Tibial artery (tissue), 4 donors: ENCODE measurements around the gene RADIL.

ENCODE experiments used
- DNase-seq, 2 donors: peaks; one replicate each; pipeline ENCODE4 v3.0.0-alpha.2; 2019
- H3K27ac ChIP-seq, 2 donors: fragments of 200-600 bp; sonication (generic) in 1 of 2; 1 replicate in 1 of 2; 2 replicates in 1 of 2; pipeline ENCODE4 v1.5.1; 2018 to 2019; ENCODE audit warnings: mild to moderate bottlenecking in 1 of 2
- H3K27me3 ChIP-seq, 2 donors: fragments of 200-600 bp; sonication (generic) in 1 of 2; one replicate each; pipeline versions ENCODE4 v1.5.1 to v1.6.0; 2016 to 2019
- H3K36me3 ChIP-seq, 3 donors: fragments of 200-600 bp; sonication (generic) in 2 of 3; one replicate each; pipeline ENCODE4 v1.5.1; 2016 to 2019; ENCODE audit warnings: mild to moderate bottlenecking in 2 of 3
- H3K4me1 ChIP-seq, 4 donors: fragments of 200-600 bp; sonication (generic) in 2 of 4; 1 replicate in 3 of 4; 2 replicates in 1 of 4; pipeline ENCODE4 v1.5.1; 2016 to 2019
- H3K4me3 ChIP-seq, 2 donors: fragments of 200-600 bp; sonication (generic) in 1 of 2; 1 replicate in 1 of 2; 2 replicates in 1 of 2; pipeline ENCODE4 v1.5.1; 2018 to 2019; ENCODE audit warnings: mild to moderate bottlenecking in 2 of 2
- H3K9me3 ChIP-seq, 3 donors: fragments of 200-600 bp; sonication (generic) in 1 of 3; one replicate each; pipeline ENCODE4 v1.5.1; 2016 to 2019
- intact Hi-C: fragments of 100-400 bp; cut with DNase I; formaldehyde crosslinking; loops from one replicate; pipeline ENCODE4 v1.15.0; 2023; ENCODE audit warnings: low total_unique reads
- TF ChIP-seq, protein P1 (sequence below), 2 experiments: fragments of 200-600 bp in 1 of 2; fragments of 450-650 bp in 1 of 2; IDR thresholded peaks; one replicate each; pipeline ENCODE4 v1.5.1; 2017 to 2019; ENCODE audit warnings: antibody characterized with exemption in 2 of 2, mild to moderate bottlenecking in 1 of 2, moderate library complexity in 1 of 2

Gene RADIL

DNA sequence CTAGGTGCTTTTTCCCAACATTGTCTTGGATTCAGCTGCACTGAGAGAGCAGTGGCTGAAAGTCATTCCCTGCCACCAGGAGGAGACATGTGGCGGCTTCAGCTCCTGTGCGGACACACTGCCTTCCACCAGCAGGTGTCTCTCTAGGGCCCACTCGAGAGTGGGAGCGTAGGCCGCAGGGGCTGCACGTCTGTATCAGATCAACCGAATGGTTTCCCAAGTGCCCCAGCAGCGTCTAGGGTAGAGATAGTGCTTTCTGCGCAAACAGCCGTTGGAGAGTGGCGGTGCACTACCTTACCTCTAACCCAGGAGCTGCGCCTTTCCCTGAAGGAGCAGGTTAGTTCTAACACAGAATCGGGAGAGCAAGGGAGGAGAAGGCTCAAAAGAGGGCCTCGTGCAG, 53.3 kb downstream of the RADIL start:
- no peaks in the 10 kb centered on the region for H3K4me1 ChIP-seq
- intact Hi-C loops: loop anchor here (5.0 kb wide), 1 partner anchor 52 kb away; the partner anchor contains the start of gene RADIL
- no peaks in the 10 kb centered on the region for H3K27me3 ChIP-seq
- peaks cover 0 to 23% (median 12%) of the 10 kb centered on the region in 3 donors for H3K36me3 ChIP-seq
- H3K9me3 ChIP-seq: no peaks in the 10 kb centered on the region
- TF ChIP-seq, protein P1, sequence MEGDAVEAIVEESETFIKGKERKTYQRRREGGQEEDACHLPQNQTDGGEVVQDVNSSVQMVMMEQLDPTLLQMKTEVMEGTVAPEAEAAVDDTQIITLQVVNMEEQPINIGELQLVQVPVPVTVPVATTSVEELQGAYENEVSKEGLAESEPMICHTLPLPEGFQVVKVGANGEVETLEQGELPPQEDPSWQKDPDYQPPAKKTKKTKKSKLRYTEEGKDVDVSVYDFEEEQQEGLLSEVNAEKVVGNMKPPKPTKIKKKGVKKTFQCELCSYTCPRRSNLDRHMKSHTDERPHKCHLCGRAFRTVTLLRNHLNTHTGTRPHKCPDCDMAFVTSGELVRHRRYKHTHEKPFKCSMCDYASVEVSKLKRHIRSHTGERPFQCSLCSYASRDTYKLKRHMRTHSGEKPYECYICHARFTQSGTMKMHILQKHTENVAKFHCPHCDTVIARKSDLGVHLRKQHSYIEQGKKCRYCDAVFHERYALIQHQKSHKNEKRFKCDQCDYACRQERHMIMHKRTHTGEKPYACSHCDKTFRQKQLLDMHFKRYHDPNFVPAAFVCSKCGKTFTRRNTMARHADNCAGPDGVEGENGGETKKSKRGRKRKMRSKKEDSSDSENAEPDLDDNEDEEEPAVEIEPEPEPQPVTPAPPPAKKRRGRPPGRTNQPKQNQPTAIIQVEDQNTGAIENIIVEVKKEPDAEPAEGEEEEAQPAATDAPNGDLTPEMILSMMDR (IDR thresholded peaks at IDR 0.05): peak; percentile 62 to 79
- DNase-seq: peak in 1 of 2 donors; percentile 51
- H3K27ac ChIP-seq: no peak overlapping the region
- no peak overlapping the region for H3K4me3 ChIP-seq

DNA sequence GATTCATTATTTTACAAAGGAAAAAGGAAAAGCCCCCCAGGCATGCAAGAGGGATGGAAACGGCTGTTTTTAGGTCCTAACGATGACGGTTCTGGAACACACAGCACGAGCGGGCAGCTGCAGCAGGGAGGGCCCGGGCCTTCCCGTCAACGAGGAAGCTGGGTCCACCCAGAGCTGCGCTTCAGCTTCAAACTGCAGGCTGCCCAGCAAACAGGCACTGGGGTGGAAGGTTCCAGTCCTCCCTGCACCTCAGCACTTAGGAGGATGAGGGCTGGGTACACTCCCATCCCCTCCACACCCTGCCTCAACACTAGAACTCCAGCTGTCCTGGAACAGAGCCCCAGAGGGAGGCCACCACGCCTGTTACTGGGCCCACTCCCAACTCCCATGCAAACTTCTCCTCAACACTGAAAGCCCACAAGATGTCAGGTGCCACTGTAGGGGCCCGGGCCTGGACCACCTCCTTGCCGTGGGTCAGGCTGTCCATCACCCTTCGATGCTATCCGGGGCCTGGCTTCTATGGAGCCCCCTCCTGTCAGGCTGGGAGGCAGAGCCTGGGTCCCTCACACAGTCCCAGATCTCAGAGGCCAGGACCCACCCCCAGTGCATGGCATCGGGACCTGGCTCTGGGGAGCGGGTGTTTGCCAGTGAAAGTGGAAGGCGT, 54.7 kb downstream of the RADIL start:
- Histone ChIP-seq H3K27me3 (no peaks in the 10 kb centered on the region), H3K36me3 (peaks cover 0 to 10% (median 5%) of the 10 kb centered on the region in 3 donors), H3K4me1 (no peaks in the 10 kb centered on the region), H3K4me3 (no peak overlapping the region), H3K9me3 (no peaks in the 10 kb centered on the region), H3K27ac (no peak overlapping the region)
- intact Hi-C loops: no loop called here
- no peak for DNase-seq
- TF ChIP-seq, protein P1 (IDR thresholded peaks at IDR 0.05): no peak

DNA sequence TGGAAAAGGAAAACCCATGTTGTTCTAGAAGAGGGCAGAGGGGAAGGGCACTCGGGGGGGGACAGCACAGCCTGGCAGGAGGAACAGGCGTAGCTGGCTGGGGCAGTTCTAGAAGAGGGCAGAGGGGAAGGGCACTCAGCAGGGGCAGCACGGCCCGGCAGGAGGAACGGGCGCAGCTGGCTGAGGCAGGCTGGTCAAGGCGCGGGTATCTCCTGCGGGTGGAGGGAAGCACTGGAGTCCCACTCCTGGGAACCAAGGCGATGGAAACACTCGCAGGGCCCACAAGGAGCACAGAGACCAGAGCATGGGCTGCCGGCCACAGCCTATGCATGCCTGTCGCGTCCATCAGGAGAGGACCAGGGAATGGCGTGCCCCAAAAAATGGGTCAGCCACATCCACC, 58.4 kb downstream of the RADIL start:
- H3K4me3 ChIP-seq: no peak overlapping the region
- no peaks in the 10 kb centered on the region for H3K27me3 ChIP-seq
- no peaks in the 10 kb centered on the region for H3K9me3 ChIP-seq
- intact Hi-C loops: no loop called here
- no peak for DNase-seq
- TF ChIP-seq, protein P1 (IDR thresholded peaks at IDR 0.05): no peak
- no peaks in the 10 kb centered on the region for H3K36me3 ChIP-seq
- H3K27ac ChIP-seq: no peak overlapping the region
- peaks cover 0 to 10% (median 5%) of the 10 kb centered on the region in 4 donors for H3K4me1 ChIP-seq

DNA sequence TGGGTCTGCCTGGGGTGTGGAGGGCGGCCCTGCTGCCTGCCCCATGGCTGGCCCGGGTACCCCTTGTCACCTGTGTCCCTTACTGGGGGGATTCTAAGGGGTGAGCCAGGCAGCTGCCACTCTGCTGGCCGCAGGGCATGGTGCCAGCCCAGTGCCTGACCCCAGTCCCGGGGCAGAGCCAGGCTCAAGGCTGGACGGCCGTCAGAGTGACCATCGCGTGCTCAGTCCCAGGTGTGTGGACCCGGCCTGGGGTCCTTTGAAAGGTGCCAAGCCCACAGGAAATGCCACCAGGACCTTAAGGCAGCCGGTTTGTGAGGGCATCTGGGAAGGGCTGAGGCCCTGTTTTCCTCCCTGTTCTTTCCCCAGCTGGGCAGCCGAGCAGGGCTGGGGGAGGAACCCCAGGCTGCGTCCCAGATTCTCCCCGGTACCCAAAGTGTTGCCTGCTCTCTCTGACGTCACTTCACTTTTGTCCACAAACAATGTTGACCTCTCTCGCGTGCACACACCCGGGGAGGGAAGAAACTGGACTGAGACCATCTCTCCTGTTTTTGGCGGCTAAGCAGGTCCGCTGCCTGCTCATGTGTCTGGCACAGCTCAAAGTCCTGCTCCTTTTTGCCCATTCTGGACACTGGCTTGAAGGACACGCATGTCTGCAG, 59.3 kb downstream of the RADIL start:
- Histone ChIP-seq H3K4me3 (no peak overlapping the region), H3K4me1 (peaks cover 0 to 18% (median 13%) of the 10 kb centered on the region in 4 donors), H3K27me3 (no peaks in the 10 kb centered on the region), H3K9me3 (no peaks in the 10 kb centered on the region), H3K36me3 (no peaks in the 10 kb centered on the region), H3K27ac (no peak overlapping the region)
- intact Hi-C loops: no loop called here
- TF ChIP-seq, protein P1 (IDR thresholded peaks at IDR 0.05): no peak
- no peak for DNase-seq

- Histone ChIP-seq H3K27me3 (no peaks in the 10 kb centered on the region), H3K4me1 (peaks cover 0 to 20% (median 14%) of the 10 kb centered on the region in 4 donors), H3K27ac (no peak overlapping the region), H3K4me3 (no peak overlapping the region), H3K36me3 (no peaks in the 10 kb centered on the region), H3K9me3 (no peaks in the 10 kb centered on the region)
- intact Hi-C loops: no loop called here
- TF ChIP-seq, protein P1 (IDR thresholded peaks at IDR 0.05): no peak
- no peak for DNase-seq
These were observed 59.9 kb downstream of the RADIL start for GRCh38 chr7:4823441-4824119.
